Measurements from ENCODE around the gene SET.
A peak's percentile ranks its signal among the peaks of the same experiment; 100 is the strongest.

The SET gene

GRCh38 chr9:128702445-128702948 is 13.5 kb downstream of the SET start, which contains the start of gene PKN3:
PKN3 (plus strand) TSS chr9:128702503; CDS start chr9:128702916, 413 bp downstream.
- ATAC-seq, result peak; percentile 93

GRCh38 chr9:128702949-128703615 is 14.1 kb downstream of the SET start:
- peak; percentile 40 for ATAC-seq

More at GRCh38 chr9:128702445-128702948, 13.5 kb downstream of the SET start, which contains the start of gene PKN3:
- TF ChIP-seq PPARA (CRISPR knock-in tag; IDR thresholded peaks at IDR 0.05; ENCODE audit: borderline replicate concordance) (no peak), ESRRG (CRISPR knock-in tag; IDR thresholded peaks at IDR 0.05) (no peak), ZNF8 (CRISPR knock-in tag; IDR thresholded peaks at IDR 0.05) (no peak), ZNF565 (CRISPR knock-in tag; conservative IDR thresholded peaks at IDR 0.05; ENCODE audit: low read depth) (no peak)

GRCh38 chr9:128703616-128704355 is 14.8 kb downstream of the SET start:
- no peak for ATAC-seq
- no peak for TF ChIP-seq ESRRG (CRISPR knock-in tag; IDR thresholded peaks at IDR 0.05)
- no peak for TF ChIP-seq ZC3H10 (CRISPR knock-in tag; IDR thresholded peaks at IDR 0.05)
- TF ChIP-seq ZNF70 (CRISPR knock-in tag; IDR thresholded peaks at IDR 0.05), result no peak
- TF ChIP-seq, protein P1, sequence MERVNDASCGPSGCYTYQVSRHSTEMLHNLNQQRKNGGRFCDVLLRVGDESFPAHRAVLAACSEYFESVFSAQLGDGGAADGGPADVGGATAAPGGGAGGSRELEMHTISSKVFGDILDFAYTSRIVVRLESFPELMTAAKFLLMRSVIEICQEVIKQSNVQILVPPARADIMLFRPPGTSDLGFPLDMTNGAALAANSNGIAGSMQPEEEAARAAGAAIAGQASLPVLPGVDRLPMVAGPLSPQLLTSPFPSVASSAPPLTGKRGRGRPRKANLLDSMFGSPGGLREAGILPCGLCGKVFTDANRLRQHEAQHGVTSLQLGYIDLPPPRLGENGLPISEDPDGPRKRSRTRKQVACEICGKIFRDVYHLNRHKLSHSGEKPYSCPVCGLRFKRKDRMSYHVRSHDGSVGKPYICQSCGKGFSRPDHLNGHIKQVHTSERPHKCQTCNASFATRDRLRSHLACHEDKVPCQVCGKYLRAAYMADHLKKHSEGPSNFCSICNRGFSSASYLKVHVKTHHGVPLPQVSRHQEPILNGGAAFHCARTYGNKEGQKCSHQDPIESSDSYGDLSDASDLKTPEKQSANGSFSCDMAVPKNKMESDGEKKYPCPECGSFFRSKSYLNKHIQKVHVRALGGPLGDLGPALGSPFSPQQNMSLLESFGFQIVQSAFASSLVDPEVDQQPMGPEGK (CRISPR knock-in tag; IDR thresholded peaks at IDR 0.05; ENCODE audit: borderline replicate concordance), result no peak

More at GRCh38 chr9:128702949-128703615, 14.1 kb downstream of the SET start:
- TF ChIP-seq ZFP30 (CRISPR knock-in tag; IDR thresholded peaks at IDR 0.05), result no peak
- no peak for TF ChIP-seq BACH2 (CRISPR knock-in tag; IDR thresholded peaks at IDR 0.05; ENCODE audit: borderline replicate concordance)
- TF ChIP-seq PPARA (CRISPR knock-in tag; IDR thresholded peaks at IDR 0.05; ENCODE audit: borderline replicate concordance), result no peak
- no peak for TF ChIP-seq CSRNP3 (CRISPR knock-in tag; IDR thresholded peaks at IDR 0.05)
- TF ChIP-seq OSR1 (CRISPR knock-in tag; IDR thresholded peaks at IDR 0.05), result no peak

DNA sequence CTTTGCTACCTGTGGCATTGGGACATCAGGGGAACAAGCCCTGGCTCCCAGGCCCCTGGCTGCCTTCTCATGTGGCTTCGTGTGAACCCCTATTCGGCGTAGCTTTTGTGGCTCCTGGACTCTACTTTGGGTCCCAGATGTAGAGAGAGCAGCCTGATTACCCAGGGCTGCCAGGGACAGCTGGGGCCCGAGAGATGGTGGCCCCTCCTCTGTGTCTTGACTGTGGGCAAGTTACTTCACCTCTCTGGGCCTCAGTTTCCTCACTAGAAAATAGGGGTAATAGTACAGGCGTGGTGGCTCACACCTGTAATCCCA is 15.3 kb downstream of the SET start:
- TF ChIP-seq, protein P2, sequence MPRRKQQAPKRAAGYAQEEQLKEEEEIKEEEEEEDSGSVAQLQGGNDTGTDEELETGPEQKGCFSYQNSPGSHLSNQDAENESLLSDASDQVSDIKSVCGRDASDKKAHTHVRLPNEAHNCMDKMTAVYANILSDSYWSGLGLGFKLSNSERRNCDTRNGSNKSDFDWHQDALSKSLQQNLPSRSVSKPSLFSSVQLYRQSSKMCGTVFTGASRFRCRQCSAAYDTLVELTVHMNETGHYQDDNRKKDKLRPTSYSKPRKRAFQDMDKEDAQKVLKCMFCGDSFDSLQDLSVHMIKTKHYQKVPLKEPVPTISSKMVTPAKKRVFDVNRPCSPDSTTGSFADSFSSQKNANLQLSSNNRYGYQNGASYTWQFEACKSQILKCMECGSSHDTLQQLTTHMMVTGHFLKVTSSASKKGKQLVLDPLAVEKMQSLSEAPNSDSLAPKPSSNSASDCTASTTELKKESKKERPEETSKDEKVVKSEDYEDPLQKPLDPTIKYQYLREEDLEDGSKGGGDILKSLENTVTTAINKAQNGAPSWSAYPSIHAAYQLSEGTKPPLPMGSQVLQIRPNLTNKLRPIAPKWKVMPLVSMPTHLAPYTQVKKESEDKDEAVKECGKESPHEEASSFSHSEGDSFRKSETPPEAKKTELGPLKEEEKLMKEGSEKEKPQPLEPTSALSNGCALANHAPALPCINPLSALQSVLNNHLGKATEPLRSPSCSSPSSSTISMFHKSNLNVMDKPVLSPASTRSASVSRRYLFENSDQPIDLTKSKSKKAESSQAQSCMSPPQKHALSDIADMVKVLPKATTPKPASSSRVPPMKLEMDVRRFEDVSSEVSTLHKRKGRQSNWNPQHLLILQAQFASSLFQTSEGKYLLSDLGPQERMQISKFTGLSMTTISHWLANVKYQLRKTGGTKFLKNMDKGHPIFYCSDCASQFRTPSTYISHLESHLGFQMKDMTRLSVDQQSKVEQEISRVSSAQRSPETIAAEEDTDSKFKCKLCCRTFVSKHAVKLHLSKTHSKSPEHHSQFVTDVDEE (CRISPR knock-in tag; IDR thresholded peaks at IDR 0.05), result no peak
- TF ChIP-seq, protein P1 (CRISPR knock-in tag; IDR thresholded peaks at IDR 0.05; ENCODE audit: borderline replicate concordance), result no peak
- TF ChIP-seq RARB (CRISPR knock-in tag; IDR thresholded peaks at IDR 0.05) (no peak), PPARA (CRISPR knock-in tag; IDR thresholded peaks at IDR 0.05; ENCODE audit: borderline replicate concordance) (no peak), ZNF70 (CRISPR knock-in tag; IDR thresholded peaks at IDR 0.05) (no peak), BACH2 (CRISPR knock-in tag; IDR thresholded peaks at IDR 0.05; ENCODE audit: borderline replicate concordance) (no peak), ZNF8 (CRISPR knock-in tag; IDR thresholded peaks at IDR 0.05) (no peak), CREB5 (CRISPR knock-in tag; IDR thresholded peaks at IDR 0.05; ENCODE audit: low read depth) (no peak), TCF4 (CRISPR knock-in tag; IDR thresholded peaks at IDR 0.05; ENCODE audit: borderline replicate concordance) (no peak), ISL1 (CRISPR knock-in tag; IDR thresholded peaks at IDR 0.05) (no peak), CSRNP3 (CRISPR knock-in tag; IDR thresholded peaks at IDR 0.05) (no peak), TOX (CRISPR knock-in tag; IDR thresholded peaks at IDR 0.05; ENCODE audit: borderline replicate concordance) (no peak), GLIS3 (CRISPR knock-in tag; IDR thresholded peaks at IDR 0.05) (no peak)
- TF ChIP-seq, protein P3, sequence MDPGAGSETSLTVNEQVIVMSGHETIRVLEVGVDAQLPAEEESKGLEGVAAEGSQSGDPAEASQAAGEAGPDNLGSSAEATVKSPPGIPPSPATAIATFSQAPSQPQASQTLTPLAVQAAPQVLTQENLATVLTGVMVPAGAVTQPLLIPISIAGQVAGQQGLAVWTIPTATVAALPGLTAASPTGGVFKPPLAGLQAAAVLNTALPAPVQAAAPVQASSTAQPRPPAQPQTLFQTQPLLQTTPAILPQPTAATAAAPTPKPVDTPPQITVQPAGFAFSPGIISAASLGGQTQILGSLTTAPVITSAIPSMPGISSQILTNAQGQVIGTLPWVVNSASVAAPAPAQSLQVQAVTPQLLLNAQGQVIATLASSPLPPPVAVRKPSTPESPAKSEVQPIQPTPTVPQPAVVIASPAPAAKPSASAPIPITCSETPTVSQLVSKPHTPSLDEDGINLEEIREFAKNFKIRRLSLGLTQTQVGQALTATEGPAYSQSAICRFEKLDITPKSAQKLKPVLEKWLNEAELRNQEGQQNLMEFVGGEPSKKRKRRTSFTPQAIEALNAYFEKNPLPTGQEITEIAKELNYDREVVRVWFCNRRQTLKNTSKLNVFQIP (CRISPR knock-in tag; IDR thresholded peaks at IDR 0.05; ENCODE audit: borderline replicate concordance, low read depth), result no peak
- ATAC-seq, result no peak
